ENCODE measurements around the gene BCL2L12.

The BCL2L12 gene

GRCh38 chr19:49688531-49689132, 22.9 kb downstream of the BCL2L12 start:
- no peaks in the 10 kb centered on the region for H3K9me3 ChIP-seq (ENCODE audit: control insufficient read depth, insufficient read depth, low read length)
- H3K4me3 ChIP-seq (ENCODE audit: low read depth, low read length) = no peak overlapping the region
- H3K9ac ChIP-seq (ENCODE audit: low read depth, low read length) = no peak overlapping the region
- no peaks in the 10 kb centered on the region for H3K27me3 ChIP-seq (ENCODE audit: control insufficient read depth, insufficient read depth, low read length)
- peaks cover 54% of the 10 kb centered on the region for H3K36me3 ChIP-seq (ENCODE audit: control insufficient read depth, insufficient read depth, low read length)
- H3K4me1 ChIP-seq (ENCODE audit: control insufficient read depth, insufficient read depth, low read length) = peaks cover 12% of the 10 kb centered on the region
- peak overlapping the region; percentile 12 for H3K27ac ChIP-seq (ENCODE audit: low read depth, low read length)

- H3K4me3 ChIP-seq (ENCODE audit: low read depth, low read length) = peak within 1 kb of the TSS; percentile 63
- peaks cover 12% of the 10 kb centered on the region for H3K4me1 ChIP-seq (ENCODE audit: control insufficient read depth, insufficient read depth, low read length)
- peak within 1 kb of the TSS; percentile 50; the same call in 1 of the 2 replicates for H3K9ac ChIP-seq (ENCODE audit: low read depth, low read length)
- H3K27ac ChIP-seq (ENCODE audit: low read depth, low read length) = peak within 1 kb of the TSS; percentile 79
- peaks cover 46% of the 10 kb centered on the region for H3K36me3 ChIP-seq (ENCODE audit: control insufficient read depth, insufficient read depth, low read length)
- H3K9me3 ChIP-seq (ENCODE audit: control insufficient read depth, insufficient read depth, low read length) = no peaks in the 10 kb centered on the region
- no peaks in the 10 kb centered on the region for H3K27me3 ChIP-seq (ENCODE audit: control insufficient read depth, insufficient read depth, low read length)
Observed at GRCh38 chr19:49689133-49690078, 23.7 kb downstream of the BCL2L12 start, which contains the start of gene ADM5. Gene ADM5 (plus strand): TSS chr19:49689594. CDS start chr19:49689838, 244 bp downstream.

GRCh38 chr19:49690079-49690655, 24.4 kb downstream of the BCL2L12 start:
- peak overlapping the region; percentile 79 for H3K27ac ChIP-seq (ENCODE audit: low read depth, low read length)
- peak overlapping the region; percentile 50; the same call in 1 of the 2 replicates for H3K9ac ChIP-seq (ENCODE audit: low read depth, low read length)
- H3K27me3 ChIP-seq (ENCODE audit: control insufficient read depth, insufficient read depth, low read length) = no peaks in the 10 kb centered on the region
- H3K36me3 ChIP-seq (ENCODE audit: control insufficient read depth, insufficient read depth, low read length) = peaks cover 38% of the 10 kb centered on the region
- H3K4me1 ChIP-seq (ENCODE audit: control insufficient read depth, insufficient read depth, low read length) = peaks cover 12% of the 10 kb centered on the region
- H3K4me3 ChIP-seq (ENCODE audit: low read depth, low read length) = peak overlapping the region; percentile 63
- no peaks in the 10 kb centered on the region for H3K9me3 ChIP-seq (ENCODE audit: control insufficient read depth, insufficient read depth, low read length)

- Histone ChIP-seq H3K4me3 (ENCODE audit: low read depth, low read length) (peak within 1 kb of the TSS; percentile 63), H3K27ac (ENCODE audit: low read depth, low read length) (peak within 1 kb of the TSS; percentile 79), H3K27me3 (ENCODE audit: control insufficient read depth, insufficient read depth, low read length) (no peaks in the 10 kb centered on the region), H3K9ac (ENCODE audit: low read depth, low read length) (peak within 1 kb of the TSS; percentile 50), H3K36me3 (ENCODE audit: control insufficient read depth, insufficient read depth, low read length) (peaks cover 33% of the 10 kb centered on the region), H3K9me3 (ENCODE audit: control insufficient read depth, insufficient read depth, low read length) (no peaks in the 10 kb centered on the region), H3K4me1 (ENCODE audit: control insufficient read depth, insufficient read depth, low read length) (peaks cover 12% of the 10 kb centered on the region)
Observed at GRCh38 chr19:49690656-49691242, 25.0 kb downstream of the BCL2L12 start, which contains the start of gene CPT1C. Gene CPT1C (plus strand): TSS chr19:49691116. CDS start chr19:49692253, 1,137 bp downstream.

- peaks cover 25% of the 10 kb centered on the region for H3K36me3 ChIP-seq (ENCODE audit: control insufficient read depth, insufficient read depth, low read length)
- H3K4me3 ChIP-seq (ENCODE audit: low read depth, low read length) = peak overlapping the region; percentile 63
- no peak overlapping the region for H3K9ac ChIP-seq (ENCODE audit: low read depth, low read length)
- H3K4me1 ChIP-seq (ENCODE audit: control insufficient read depth, insufficient read depth, low read length) = peaks cover 12% of the 10 kb centered on the region
- peak overlapping the region; percentile 79 for H3K27ac ChIP-seq (ENCODE audit: low read depth, low read length)
- H3K9me3 ChIP-seq (ENCODE audit: control insufficient read depth, insufficient read depth, low read length) = no peaks in the 10 kb centered on the region
- H3K27me3 ChIP-seq (ENCODE audit: control insufficient read depth, insufficient read depth, low read length) = no peaks in the 10 kb centered on the region
Observed at GRCh38 chr19:49691243-49692146, 25.8 kb downstream of the BCL2L12 start.

GRCh38 chr19:49692147-49692506, 26.4 kb downstream of the BCL2L12 start:
- Histone ChIP-seq H3K9ac (ENCODE audit: low read depth, low read length) (no peak overlapping the region), H3K4me1 (ENCODE audit: control insufficient read depth, insufficient read depth, low read length) (peaks cover 12% of the 10 kb centered on the region), H3K27me3 (ENCODE audit: control insufficient read depth, insufficient read depth, low read length) (no peaks in the 10 kb centered on the region), H3K27ac (ENCODE audit: low read depth, low read length) (no peak overlapping the region), H3K36me3 (ENCODE audit: control insufficient read depth, insufficient read depth, low read length) (peaks cover 20% of the 10 kb centered on the region), H3K4me3 (ENCODE audit: low read depth, low read length) (no peak overlapping the region), H3K9me3 (ENCODE audit: control insufficient read depth, insufficient read depth, low read length) (no peaks in the 10 kb centered on the region)

GRCh38 chr19:49696115-49696514, 30.4 kb downstream of the BCL2L12 start:
- H3K27me3 ChIP-seq (ENCODE audit: control insufficient read depth, insufficient read depth, low read length) = no peaks in the 10 kb centered on the region; the same call in 1 of the 2 replicates
- H3K36me3 ChIP-seq (ENCODE audit: control insufficient read depth, insufficient read depth, low read length) = no peaks in the 10 kb centered on the region
- H3K27ac ChIP-seq (ENCODE audit: low read depth, low read length) = no peak overlapping the region
- peaks cover 5% of the 10 kb centered on the region; the same call in 1 of the 2 replicates for H3K4me1 ChIP-seq (ENCODE audit: control insufficient read depth, insufficient read depth, low read length)
- no peak overlapping the region for H3K9ac ChIP-seq (ENCODE audit: low read depth, low read length)
- H3K9me3 ChIP-seq (ENCODE audit: control insufficient read depth, insufficient read depth, low read length) = no peaks in the 10 kb centered on the region
- no peak overlapping the region for H3K4me3 ChIP-seq (ENCODE audit: low read depth, low read length)

- Histone ChIP-seq H3K9ac (ENCODE audit: low read depth, low read length) (no peak overlapping the region), H3K27me3 (ENCODE audit: control insufficient read depth, insufficient read depth, low read length) (no peaks in the 10 kb centered on the region; the same call in 1 of the 2 replicates), H3K4me3 (ENCODE audit: low read depth, low read length) (no peak overlapping the region), H3K4me1 (ENCODE audit: control insufficient read depth, insufficient read depth, low read length) (no peaks in the 10 kb centered on the region), H3K27ac (ENCODE audit: low read depth, low read length) (no peak overlapping the region), H3K9me3 (ENCODE audit: control insufficient read depth, insufficient read depth, low read length) (no peaks in the 10 kb centered on the region), H3K36me3 (ENCODE audit: control insufficient read depth, insufficient read depth, low read length) (no peaks in the 10 kb centered on the region)
Observed at GRCh38 chr19:49696865-49697264, 31.1 kb downstream of the BCL2L12 start.

- Histone ChIP-seq H3K9me3 (ENCODE audit: control insufficient read depth, insufficient read depth, low read length) (no peaks in the 10 kb centered on the region), H3K27ac (ENCODE audit: low read depth, low read length) (no peak overlapping the region), H3K27me3 (ENCODE audit: control insufficient read depth, insufficient read depth, low read length) (no peaks in the 10 kb centered on the region; the same call in 1 of the 2 replicates), H3K36me3 (ENCODE audit: control insufficient read depth, insufficient read depth, low read length) (no peaks in the 10 kb centered on the region), H3K4me3 (ENCODE audit: low read depth, low read length) (no peak overlapping the region), H3K9ac (ENCODE audit: low read depth, low read length) (no peak overlapping the region), H3K4me1 (ENCODE audit: control insufficient read depth, insufficient read depth, low read length) (no peaks in the 10 kb centered on the region)
Observed at GRCh38 chr19:49699364-49699763, 33.6 kb downstream of the BCL2L12 start.

- H3K27ac ChIP-seq (ENCODE audit: low read depth, low read length) = no peak overlapping the region
- H3K4me1 ChIP-seq (ENCODE audit: control insufficient read depth, insufficient read depth, low read length) = no peaks in the 10 kb centered on the region
- H3K9me3 ChIP-seq (ENCODE audit: control insufficient read depth, insufficient read depth, low read length) = no peaks in the 10 kb centered on the region
- H3K36me3 ChIP-seq (ENCODE audit: control insufficient read depth, insufficient read depth, low read length) = 0 out of 2 replicates have a peak, but pooled peaks cover 2% of the 10 kb centered on the region
- H3K27me3 ChIP-seq (ENCODE audit: control insufficient read depth, insufficient read depth, low read length) = no peaks in the 10 kb centered on the region; the same call in 1 of the 2 replicates
- no peak overlapping the region for H3K9ac ChIP-seq (ENCODE audit: low read depth, low read length)
- no peak overlapping the region for H3K4me3 ChIP-seq (ENCODE audit: low read depth, low read length)
Observed at GRCh38 chr19:49700563-49700962, 34.8 kb downstream of the BCL2L12 start.

Data from HUES48 (cell line).